Measurements from ENCODE around the gene FAM131A.
"Not testable (repeated sequence)": the region's sequence is repeated elsewhere in the genome, so short reads cannot be mapped to it uniquely, and the experiment has no call there.

Gene FAM131A

GRCh38 chr3:184317201-184317600 is 20.2 kb upstream of the FAM131A start:
- DNase-seq, result no peak

- peak; percentile 67 for DNase-seq
Observed at GRCh38 chr3:184320104-184320445, 17.3 kb upstream of the FAM131A start.

DNA sequence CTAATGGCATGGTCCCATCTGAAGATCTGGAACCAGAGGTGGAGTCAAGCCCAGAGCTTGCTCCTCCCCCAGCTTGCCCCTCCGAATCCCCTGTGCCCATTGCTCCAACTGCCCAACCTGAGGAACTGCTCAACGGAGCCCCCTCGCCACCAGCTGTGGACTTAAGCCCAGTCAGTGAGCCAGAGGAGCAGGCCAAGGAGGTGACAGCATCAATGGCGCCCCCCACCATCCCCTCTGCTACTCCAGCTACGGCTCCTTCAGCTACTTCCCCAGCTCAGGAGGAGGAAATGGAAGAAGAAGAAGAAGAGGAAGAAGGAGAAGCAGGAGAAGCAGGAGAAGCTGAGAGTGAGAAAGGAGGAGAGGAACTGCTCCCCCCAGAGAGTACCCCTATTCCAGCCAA is 15.7 kb upstream of the FAM131A start:
- no peak for DNase-seq

DNA sequence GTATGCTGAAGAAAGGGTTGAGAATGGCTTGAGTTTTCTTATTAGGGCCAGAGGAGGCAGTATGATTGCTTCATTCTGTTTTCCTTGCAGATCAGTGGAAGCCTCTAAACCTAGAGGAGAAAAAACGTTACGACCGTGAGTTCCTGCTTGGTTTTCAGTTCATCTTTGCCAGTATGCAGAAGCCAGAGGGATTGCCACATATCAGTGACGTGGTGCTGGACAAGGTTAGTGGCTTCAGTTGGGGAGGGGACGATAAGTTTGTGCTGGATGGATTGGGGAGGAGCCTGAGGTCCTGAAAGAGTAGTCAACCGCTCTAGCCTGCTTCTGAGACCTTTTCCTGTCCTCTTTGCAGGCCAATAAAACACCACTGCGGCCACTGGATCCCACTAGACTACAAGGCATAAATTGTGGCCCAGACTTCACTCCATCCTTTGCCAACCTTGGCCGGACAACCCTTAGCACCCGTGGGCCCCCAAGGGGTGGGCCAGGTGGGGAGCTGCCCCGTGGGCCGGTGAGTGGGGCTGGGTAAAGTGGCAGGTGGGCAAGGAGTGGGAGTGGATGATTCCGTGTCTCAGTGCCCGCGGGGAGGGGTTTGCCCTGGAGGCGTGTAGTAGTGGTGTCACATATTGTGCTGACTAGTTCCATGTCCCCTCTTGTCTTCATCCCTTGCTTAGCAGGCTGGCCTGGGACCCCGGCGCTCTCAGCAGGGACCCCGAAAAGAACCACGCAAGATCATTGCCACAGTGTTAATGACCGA is 14.5 kb upstream of the FAM131A start:
- no peak for DNase-seq

DNA sequence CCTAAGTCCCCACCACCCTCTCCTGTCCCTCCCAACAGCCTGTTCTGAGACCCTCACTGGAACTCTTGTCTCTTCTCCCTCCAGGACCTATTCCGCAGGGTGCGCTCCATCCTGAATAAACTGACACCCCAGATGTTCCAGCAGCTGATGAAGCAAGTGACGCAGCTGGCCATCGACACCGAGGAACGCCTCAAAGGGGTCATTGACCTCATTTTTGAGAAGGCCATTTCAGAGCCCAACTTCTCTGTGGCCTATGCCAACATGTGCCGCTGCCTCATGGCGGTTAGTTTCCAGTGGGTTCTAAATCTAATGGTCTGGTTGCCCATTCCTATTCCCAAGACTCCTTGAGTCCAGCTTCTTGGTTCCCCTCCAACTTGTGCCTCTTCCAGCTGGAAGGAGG is 13.7 kb upstream of the FAM131A start:
- DNase-seq, result no peak

DNA sequence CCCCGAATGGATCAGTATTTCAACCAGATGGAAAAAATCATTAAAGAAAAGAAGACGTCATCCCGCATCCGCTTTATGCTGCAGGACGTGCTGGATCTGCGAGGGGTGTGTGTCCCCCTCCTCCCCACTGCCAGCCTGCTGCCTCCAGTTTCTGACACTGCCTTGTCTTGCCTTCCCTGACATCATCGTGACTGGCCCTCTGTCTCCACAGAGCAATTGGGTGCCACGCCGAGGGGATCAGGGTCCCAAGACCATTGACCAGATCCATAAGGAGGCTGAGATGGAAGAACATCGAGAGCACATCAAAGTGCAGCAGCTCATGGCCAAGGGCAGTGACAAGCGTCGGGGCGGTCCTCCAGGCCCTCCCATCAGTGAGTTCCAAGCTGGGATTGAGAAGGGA is 12.1 kb upstream of the FAM131A start:
- DNase-seq, result no peak

DNA sequence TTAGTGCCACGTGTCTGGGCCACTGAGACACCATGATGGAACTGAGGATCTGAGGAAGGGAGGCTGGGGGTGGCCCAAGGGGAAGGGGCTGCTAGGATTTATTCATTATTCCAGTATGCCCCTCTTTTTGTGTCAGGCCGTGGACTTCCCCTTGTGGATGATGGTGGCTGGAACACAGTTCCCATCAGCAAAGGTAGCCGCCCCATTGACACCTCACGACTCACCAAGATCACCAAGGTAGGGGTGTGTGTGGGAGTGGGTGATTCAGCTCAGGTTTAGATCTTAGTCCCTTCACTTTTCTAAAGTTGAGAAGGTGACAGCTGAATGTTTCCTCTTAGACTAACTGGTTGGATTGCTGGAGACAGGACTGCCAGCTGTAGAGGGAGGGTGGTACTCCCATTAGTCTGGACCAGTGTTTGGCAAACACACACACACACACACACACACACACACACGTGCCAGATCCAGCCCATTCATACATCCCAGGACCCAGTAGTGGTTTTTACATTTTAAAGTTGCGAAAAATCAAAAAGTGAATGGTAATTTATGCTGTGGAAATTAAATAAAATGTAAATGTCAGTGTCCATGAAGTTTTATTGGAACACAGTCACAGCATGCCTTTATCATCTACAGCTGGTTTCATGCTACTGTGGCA is 11.6 kb upstream of the FAM131A start:
- peak; percentile 62 for DNase-seq

- no peak for DNase-seq
Observed at GRCh38 chr3:184327171-184327570, 10.2 kb upstream of the FAM131A start.

GRCh38 chr3:184328516-184328915 is 8.9 kb upstream of the FAM131A start:
- DNase-seq, result no peak

- DNase-seq, result no peak
Observed at GRCh38 chr3:184332370-184333090, 4.9 kb upstream of the FAM131A start.

- DNase-seq, result no peak
Observed at GRCh38 chr3:184333190-184333589, 4.2 kb upstream of the FAM131A start.

DNA sequence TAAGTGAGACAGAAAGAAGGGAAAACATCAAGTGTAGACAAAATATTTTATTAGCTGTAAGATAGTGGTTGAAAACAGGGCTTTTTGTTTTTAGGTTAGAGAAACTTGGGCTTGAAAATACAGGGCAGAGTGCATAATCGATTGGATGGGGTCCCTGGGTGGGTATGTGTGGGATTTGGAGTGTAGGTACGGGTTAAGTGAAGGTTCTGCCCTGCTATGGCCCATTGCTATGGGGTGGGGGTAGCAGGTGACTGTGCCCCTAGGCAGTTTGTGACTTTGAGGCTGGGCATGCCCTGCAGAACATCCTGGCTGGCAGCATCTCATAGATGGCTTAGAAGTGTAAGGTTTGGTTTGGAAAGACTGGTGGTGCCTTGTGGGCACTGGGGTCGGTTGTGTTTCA is 3.7 kb upstream of the FAM131A start:
- no peak for DNase-seq

DNA sequence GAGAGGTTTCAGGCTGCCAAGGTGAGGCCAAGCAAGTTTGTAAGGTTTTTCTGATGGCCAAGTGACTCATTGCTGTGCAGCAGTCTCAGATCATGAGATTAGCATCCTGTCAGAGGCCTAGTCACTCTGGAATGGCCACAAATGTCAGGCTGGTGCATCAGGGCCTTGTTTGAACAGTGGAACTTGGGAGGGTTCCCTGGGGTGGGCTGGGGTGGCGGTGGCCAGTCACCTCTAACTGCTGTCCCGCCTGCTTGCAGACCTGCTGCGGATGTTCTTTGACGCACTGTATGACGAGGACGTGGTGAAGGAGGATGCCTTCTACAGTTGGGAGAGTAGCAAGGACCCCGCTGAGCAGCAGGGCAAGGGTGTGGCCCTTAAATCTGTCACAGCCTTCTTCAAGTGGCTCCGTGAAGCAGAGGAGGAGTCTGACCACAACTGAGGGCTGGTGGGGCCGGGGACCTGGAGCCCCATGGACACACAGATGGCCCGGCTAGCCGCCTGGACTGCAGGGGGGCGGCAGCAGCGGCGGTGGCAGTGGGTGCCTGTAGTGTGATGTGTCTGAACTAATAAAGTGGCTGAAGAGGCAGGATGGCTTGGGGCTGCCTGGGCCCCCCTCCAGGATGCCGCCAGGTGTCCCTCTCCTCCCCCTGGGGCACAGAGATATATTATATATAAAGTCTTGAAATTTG is 2.8 kb upstream of the FAM131A start:
- peak; percentile 69 for DNase-seq

- DNase-seq, result no peak
Observed at GRCh38 chr3:184335291-184335660, 2.1 kb upstream of the FAM131A start.

DNA sequence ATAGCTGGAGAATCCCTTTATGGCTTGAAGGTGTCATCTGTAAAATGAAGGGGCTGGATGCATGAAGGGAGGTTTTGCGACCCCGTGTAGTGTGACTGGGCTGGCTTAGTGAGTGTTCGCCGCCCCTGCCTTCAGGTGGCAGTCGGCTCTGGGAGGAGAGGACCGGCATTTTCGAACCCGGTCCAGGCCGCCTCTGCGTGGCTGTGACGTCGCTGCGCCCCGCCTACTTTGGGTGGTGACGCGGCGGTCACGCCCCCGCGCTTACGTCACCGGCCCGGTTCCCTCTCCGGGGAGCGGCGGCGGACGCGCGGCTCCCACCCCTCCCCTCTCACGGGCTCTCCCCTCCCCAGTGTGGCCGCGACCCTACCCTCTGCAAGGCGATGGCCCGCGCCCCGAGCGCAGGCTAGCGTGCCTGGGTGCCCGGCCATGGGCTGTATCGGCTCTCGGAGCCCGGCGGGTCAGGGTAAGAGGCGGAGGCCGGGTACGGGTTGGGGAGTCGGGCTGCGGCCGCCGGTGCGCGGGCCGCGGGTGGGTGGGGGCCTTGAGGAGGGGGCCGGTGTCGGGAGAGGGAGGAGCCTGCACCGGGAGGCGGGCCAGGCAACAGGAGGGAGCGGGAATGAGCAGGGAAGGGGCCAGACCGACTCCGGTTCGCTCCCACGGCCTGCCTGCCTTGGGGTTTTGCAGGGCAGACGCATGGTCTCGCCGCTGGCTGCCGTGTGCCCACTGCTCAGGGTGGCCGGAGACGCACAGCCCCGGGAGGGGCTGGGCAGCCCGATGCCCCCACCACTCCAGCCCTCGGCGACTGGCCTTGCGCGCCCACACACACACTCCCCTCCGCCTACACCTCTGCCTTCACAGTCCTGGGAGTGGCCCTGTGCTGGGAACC is 1.5 kb upstream of the FAM131A start:
- DNase-seq, result peak; percentile 91

DNA sequence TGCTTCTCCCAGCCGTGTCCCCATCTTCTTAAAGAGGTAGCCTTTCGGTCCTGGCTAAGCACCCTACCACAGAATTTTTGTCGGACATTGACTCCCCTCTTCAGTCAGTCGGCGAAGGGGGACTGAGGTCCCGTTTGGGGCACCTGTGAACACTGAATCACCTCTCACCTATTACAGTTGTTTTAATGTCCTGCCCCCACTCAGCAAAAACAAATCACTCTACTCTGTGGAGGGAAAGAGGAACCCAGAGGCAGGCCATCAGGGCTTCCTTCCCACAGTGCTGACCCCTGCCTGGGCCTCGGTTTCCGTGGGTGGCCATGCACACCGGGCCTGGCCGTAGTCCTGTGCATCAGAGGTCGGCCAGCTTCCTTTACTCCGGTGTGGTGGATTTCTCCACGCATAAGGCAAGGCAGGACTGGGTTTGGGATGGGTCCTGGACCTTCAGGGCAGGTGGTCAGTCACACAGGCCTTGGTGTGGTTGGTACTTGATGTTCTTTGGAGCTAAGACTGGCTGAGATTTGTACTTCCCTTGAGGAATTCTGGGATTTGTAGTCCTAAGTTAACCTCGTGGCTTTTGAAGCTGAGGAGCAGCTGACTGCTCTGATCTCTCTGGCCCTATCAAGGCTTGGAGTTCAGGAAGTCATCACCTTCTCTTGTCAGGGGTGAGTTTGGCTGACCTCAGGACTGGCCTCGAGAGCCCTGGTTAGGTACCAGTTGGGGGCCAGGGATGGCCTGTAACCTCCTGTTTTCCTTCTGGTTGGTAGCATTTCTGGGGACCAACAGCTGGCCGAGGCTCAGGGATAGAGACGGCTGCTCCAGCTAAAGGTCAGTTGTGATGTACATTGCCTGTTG is 627 bp upstream of the FAM131A start:
- DNase-seq, result no peak

DNA sequence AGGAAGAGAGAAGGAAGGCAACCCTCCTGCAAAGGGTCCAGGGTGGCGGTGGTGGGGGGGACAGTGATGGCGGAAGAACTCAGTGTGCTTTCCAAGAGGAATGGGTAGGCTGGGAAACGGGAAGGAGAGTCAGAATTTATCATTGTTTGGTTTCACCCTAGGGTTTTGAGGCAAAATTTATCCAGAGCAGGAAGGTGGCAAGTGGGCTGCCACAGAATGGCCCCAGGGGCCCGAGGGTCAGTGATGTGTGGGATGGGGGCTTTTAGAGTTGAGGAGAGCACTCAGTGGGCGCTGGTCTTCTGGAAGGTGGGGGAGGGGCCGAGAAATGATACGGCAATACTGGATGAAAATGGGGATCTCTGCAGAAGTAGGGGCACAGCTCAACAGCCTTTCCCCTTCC is 581 bp downstream of the FAM131A start:
- DNase-seq, result no peak

DNA sequence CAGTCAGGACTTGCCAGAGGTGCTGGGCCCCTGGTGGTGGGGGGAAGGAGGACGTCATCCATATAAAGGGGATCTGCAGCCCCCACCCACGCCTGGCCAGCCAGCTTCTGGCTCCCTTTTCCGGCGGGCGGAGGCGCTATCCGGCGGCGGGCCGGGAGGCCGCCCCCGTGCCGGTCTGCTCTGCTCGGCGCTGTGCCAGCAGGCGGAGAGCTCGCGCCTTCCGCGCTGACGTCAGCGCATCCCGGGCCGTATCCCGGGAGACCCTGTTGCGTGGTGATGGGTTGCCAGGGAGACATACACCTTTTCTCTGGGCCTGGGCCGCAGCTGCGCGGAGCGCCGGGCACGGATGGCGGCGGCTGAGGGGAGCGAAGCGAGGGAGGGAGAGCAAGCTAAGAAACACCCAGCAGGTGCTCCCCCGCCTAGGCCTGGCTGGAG is 1.1 kb downstream of the FAM131A start:
- no peak for DNase-seq

DNA sequence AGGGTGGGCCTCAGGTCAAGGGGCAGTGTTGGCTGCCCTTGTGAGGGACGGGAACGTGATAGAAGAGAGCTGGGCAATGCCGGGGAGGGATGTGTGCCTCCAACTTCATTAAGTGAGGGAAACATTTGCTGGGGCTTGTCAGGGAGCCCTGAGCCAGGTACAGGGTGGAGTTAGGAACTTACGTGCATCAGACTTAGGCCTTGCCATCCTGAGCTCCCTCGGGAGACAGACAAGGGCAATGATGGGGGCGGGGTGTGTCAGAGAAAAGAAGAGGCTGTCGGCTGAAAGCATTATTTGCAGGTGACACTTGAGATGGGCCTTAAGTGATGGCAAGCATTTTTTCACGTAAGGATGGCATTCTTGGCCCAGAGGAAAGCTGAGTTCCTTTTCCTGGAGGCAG is 1.6 kb downstream of the FAM131A start:
- no peak for DNase-seq

DNA sequence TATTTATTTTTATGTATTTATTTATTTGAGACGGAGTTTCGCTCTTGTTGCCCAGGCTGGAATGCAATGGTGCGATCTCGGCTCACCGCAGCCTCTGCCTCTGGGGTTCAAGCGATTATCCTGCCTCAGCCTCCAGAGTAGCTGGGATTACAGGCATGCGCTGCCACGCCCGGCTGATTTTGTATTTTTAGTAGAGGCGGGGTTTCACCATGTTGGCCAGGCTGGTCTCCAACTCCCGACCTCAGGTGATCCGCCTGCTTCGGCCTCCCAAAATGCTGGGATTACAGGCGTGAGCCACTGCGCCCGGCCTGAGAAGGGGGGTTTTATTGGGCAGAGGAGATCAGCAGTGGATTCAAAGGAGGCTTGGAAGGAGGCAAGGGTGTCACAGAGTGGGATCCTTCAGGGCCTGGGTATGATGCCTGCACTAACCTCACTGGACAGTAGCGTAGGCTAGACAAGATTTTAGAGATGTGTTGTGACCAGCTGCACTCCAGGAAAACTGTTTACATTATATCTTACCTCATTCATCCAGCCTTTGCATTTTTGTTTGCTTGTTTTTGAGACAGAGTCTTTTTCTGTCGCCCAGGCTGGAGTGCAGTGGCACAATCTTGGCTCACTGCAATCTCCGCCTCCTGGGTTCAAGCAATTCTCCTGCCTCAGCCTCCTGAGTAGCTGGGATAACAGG is 2.2 kb downstream of the FAM131A start:
- DNase-seq, result not testable (repeated sequence)

- no peak for DNase-seq
Observed at GRCh38 chr3:184341925-184342324, 4.5 kb downstream of the FAM131A start.

All from activated CD4-positive, alpha-beta T cell treated with anti-CD3 and anti-CD28 coated beads for 48 hours (primary cell).